Endothelial cell of umbilical vein (primary cell): ENCODE data around the gene RASAL2.

ENCODE experiments used
- CTCF ChIP-seq, 2 donors: IDR thresholded peaks; 1 replicate in 1 of 2; 2 replicates in 1 of 2; pipeline ENCODE4 v1.5.1; 2011; ENCODE audit warnings: low read length in 2 of 2, mild to moderate bottlenecking in 2 of 2, moderate library complexity in 2 of 2, control low read depth in 1 of 2, inconsistent platforms in 1 of 2, low read depth in 1 of 2; ENCODE audit not compliant: insufficient read depth in 1 of 2; ENCODE audit errors: extremely low read depth in 1 of 2
- EZH2 ChIP-seq: IDR thresholded peaks from 2 replicates; pipeline ENCODE4 v1.6.1; 2012; ENCODE audit warnings: borderline replicate concordance, low read depth, mild to moderate bottlenecking, moderate library complexity, low read length, inconsistent platforms; ENCODE audit not compliant: severe bottlenecking
- POLR2A ChIP-seq: IDR thresholded peaks from 2 replicates; pipeline ENCODE4 v1.6.1; 2012; ENCODE audit warnings: low read depth, mild to moderate bottlenecking, control low read depth, low read length
- POLR2AphosphoS5 ChIP-seq: IDR thresholded peaks from 2 replicates; pipeline ENCODE4 v1.6.1; 2012; ENCODE audit warnings: low read depth, mild to moderate bottlenecking, control low read depth, low read length, moderate library complexity; ENCODE audit not compliant: insufficient read depth

DNA sequence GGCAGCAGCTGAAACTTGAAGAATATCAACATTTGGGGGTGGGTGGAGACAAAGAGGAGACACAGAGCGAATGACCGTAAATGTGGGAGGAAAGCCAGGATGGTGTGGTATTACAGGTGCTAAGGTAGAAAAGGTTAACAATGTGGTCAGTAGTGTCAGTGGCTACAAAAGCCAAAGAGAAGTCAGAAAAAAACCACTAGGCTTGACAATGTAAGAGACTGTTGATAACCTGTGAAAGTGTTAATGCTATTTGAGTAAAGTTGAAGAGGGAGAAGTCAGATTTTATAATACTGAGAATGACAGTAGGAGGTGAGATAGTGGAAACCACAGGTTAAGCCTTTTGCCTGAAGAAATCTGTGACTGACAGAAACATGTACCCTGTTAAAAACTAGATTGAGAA is 282.1 kb downstream of the RASAL2 start:
- no peak for TF ChIP-seq CTCF (IDR thresholded peaks at IDR 0.05; ENCODE audit: extremely low read depth in 1 of 2, insufficient read depth in 1 of 2, low read depth in 1 of 2, low read length in 2 of 2)
- no peak for TF ChIP-seq EZH2
- TF ChIP-seq POLR2AphosphoS5, result no peak
- no peak for TF ChIP-seq POLR2A
